HL-60/S4 treated with phorbol 12-myristate 13-acetate at 8.2 ng/mL for 4 days and 3 days (cell line): ENCODE measurements around the gene TACC2.

Source experiments
- in situ Hi-C: fragments of 300-500 bp; cut with MboI; formaldehyde crosslinking; loops from 2 replicates; pipeline ENCODE4 v1.15.0; 2022; ENCODE audit warnings: low sequenced_read_pairs

The TACC2 gene

DNA sequence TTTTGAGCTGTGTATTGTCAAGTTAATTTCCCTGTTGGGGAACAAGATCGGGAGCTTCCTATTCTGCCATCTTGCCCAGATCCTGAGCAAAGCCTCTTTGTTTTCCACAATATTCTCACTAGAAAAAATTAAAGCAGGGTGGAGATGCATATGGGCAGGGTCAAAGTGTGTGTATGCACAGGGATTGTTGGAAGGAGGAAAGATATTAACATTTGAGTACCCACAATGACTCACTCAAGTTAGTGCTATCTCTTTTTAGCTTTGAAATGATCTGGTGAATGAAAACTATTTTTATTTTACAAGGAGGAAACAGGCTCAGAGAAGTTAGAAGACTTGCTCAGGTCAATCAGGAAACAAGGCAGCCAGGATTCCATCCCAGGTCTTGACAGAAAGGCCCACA lies 275.5 kb downstream of the TACC2 start:
- in situ Hi-C loops, result no loop called here

DNA sequence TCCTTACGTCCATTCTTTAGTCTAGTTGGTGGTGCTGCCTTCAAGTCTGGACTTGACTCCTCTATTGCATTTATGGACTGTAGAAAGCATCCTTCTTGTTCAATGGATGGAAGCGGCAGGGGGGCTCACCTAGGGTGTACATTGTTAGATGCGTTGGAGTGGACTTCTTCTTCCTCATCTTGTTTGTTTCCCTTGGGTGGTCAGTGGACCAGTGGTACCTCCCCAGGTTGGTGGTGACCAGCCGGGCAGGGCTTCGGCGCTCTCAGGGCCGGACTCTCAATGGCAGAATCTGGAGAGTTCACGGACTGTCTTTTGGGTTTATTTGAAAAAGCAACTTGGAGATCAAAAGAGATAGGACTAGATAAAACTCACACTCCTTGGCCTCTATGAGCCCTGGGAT lies 276.0 kb downstream of the TACC2 start:
- in situ Hi-C loops, result no loop called here

DNA sequence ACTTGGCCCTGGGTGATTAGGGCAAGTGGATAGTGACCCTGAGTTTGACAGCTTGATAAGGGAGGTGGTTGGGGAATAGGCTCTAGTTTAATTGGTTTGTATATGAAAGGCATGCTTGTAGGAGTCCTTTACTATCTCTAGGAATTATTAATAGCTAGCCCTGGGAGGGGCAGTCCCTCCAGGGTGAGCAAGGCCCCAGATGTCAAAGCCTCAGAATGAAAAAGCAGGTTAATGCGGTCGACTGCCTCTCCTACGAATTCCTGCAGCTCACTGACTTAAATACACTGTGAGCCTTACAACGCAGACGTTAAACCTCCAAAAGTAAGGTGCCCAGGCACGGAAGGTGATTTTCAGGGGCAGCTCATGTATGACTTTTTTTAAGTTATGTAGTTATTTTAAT lies 276.9 kb downstream of the TACC2 start:
- in situ Hi-C loops, result no loop called here

GRCh38 chr10:122267849-122268737 lies 279.1 kb downstream of the TACC2 start:
- in situ Hi-C loops, result no loop called here

DNA sequence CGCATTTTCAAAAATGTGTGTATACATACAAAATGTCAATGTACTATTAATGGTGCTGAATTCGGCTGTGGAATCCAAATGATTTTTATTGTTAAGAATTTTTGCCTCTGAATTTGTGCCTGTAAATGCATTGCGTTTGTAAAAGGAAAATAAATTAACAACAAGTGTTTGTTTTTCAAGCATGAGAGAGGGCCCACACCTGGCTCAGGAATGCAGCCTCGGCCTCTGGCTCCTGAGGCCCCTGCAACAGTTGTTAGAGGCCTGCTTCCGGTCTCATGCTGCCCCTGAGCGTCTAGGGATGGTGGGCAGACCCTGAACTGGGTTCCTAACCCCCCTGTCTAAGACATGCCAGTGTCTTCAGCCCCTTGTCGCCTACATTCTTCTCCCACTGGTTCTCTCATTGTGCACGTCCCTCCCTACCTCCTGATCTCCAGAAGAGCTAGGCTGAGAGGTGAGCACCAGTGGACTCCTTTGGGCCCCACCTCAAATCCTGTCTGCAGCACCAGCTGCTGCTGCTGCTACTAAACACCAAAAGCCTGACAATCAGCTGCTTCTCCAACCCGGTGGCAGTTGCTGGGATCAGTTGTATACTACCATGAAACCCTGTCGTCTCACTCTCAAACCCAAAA lies 280.2 kb downstream of the TACC2 start:
- in situ Hi-C loops, result no loop called here

DNA sequence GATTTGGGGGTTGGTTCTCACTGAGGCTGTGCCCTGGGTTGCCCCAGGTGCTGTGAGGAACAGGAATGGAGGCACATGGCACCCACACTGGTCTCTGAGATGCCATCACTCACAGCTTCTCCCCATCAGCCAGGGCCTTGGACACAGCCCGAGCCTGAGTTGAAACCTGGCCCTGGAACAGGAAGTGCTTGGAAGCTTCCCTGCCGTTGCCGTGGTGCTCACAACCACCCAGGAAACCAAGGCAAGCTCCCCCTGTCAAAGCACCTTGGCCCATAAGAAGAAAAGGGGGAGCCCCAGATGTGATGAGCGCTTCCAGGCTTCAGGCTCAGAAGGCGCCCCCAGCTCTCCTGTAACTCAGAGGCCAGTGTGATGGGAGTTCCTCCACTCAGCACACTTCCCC lies 282.1 kb downstream of the TACC2 start, which contains the start of gene BTBD16:
Gene BTBD16 (plus strand): TSS at position 221 of the 400 bp plus-strand sequence. CDS start 3,786 bp downstream, outside the sequence.
- in situ Hi-C loops, result no loop called here

DNA sequence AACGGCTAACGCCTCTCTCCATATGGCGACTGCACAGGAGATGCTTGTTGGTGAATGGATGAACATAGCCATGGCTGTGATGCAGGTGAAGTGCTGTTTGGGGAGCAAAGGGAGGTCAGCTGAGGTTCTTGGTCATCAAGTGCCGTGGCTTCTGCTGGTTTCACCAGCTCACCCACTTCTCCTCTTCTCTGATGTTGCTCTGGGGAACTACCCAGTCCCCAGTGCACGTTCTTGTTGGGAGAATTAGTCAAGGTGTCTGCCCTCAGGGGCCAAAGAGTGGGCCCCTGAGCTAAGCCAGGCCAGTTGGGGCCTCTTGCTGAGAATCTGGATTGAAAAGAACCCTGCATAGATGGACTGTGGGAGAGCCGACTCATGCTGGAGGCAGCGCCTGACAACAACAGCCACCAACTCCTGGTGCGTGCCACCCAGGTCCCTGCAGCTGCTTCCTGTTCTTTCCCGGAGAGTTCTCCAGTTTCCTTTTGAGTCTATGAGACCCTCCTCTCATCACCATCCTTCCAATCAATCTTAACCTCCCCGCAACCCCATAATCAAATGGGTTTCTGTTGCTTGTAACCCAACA lies 285.1 kb downstream of the TACC2 start:
- in situ Hi-C loops, result no loop called here

GRCh38 chr10:122276611-122277208 lies 287.7 kb downstream of the TACC2 start:
- in situ Hi-C loops, result no loop called here

DNA sequence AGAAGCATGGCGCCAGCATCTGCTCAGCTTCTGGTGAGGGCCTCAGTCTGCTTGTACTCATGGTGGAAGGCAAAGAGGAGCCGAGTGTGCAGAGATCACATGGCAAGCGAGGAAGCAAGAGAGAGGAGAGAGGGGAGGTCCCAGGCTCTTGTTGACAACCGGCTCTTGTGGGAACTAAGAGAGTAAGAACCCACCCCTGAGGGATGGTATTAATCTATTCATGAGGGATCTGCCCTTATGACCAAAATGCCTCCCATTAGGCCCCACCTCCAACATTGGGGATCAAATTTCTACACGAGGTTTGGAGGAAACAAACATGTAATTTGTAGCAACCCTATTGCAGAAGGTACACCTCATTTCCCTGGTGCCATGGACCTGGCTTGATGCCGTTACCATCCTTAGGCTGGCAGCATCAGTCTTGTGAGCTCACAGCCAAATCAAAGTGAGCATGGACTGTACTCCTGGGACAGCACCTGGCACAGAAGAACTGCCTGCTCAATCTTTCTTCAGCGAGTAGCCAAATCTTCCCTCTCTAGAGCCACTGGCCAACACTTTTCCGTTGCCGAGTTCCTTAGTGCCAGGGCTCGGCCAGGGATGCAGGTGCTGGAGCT lies 288.7 kb downstream of the TACC2 start:
- in situ Hi-C loops, result no loop called here

GRCh38 chr10:122279725-122280141 lies 290.8 kb downstream of the TACC2 start:
- in situ Hi-C loops, result no loop called here

GRCh38 chr10:122280156-122280555 lies 291.2 kb downstream of the TACC2 start:
- in situ Hi-C loops, result no loop called here

GRCh38 chr10:122281018-122281626 lies 292.2 kb downstream of the TACC2 start:
- in situ Hi-C loops, result no loop called here

GRCh38 chr10:122281751-122282150 lies 292.8 kb downstream of the TACC2 start:
- in situ Hi-C loops, result no loop called here

GRCh38 chr10:122282253-122282671 lies 293.3 kb downstream of the TACC2 start:
- in situ Hi-C loops, result no loop called here

DNA sequence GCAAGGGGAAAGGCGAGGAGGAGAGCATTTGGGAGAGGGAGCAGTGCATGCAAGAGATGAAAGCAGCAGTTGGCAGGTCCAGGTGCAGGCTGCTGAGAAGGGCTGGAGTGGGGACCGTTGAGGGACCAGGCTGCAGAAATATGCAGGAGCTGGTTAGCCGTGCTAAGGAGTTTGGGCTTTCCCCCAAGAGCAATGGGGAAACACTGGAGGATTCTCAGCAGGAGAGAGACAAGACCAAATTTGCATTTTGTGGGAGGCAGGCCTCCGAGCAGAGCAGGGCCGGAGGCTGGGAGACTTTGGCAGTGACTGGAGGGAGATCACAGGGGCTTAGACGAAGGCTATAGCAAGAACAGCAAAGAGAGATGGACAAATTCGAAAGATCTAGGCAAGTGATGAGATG lies 293.9 kb downstream of the TACC2 start:
- in situ Hi-C loops, result no loop called here

DNA sequence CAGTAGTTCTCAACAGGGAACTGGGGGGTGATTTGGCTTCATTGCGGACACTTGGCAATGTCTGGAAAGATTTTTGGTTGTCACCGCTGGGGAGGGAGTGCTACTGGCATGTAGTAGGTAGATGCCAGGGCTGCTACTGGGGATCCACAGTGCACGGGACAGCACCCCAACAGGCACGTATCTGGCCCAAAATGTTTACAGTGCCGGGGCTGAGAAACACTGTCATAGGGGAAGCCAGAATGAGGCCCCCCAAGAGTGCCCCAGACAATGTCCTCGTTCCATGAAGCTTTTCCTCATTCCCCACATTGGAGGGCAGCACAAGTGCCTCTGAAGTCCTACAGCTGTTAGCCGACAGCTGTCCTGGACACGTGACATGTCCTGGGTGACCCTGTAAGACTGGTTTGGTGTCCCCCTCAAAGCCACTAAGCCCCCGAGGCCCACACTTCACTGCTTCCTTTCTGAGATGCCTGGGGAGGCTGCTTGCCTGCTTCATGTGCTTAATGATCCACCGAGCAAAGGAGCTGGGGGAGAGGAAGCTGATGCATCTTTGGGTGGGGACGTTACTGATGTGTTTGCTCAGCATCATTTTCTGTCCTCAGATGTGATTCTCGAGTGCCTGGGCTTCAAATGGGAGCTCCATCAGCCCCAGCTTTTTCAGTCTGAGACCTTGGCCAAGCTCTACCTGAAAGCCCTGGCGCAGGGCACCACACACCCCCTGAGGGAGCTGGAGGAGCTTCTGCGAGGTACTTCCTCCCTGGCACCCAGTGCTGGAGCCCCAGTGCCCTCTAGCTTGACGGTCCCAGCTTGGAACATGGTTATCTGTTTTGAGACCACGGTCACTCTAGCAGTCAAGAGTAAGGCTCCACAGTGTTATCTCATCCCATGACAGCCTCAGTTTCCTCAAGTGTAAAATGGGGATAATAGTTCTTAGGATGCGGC lies 296.8 kb downstream of the TACC2 start:
- in situ Hi-C loops, result no loop called here

GRCh38 chr10:122286867-122287266 lies 297.9 kb downstream of the TACC2 start:
- in situ Hi-C loops, result no loop called here

DNA sequence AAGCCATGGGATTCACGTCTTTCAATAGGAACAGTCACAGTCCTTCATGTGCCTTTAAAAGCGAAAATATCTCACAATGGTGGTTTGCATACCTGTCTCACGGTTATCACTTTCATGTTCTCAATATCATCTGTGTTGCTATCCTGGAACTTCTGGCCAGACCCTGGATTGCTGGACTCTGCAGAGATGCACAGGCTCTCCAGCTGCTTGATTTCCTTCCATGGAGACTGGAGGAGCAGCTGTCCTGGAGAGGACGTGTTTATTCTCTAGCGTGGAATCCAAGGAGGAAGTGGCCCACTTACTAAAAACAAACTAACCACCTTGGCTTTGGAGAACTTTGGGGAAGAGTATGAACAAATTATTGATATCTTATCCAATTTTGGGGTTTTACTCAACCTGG lies 298.6 kb downstream of the TACC2 start:
- in situ Hi-C loops, result no loop called here

DNA sequence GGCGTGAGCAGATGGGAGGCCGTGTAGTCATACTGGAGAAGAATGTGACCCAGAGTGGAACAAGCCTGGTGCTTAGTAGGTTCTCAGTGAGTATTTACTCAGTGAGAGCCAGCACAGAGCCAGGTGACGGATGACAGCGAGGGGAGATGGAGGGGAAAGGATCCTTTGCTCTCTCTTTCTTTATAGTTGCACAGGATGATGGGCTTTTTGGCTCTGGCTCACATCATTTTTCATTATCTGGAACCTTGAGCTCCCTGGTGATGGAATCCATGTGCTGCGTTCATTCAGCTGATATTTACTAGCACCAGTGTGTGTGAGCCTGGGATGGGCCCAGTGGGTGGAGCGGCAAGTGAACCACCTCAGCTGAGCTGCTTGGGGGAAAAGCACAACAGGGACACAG lies 299.3 kb downstream of the TACC2 start:
- in situ Hi-C loops, result no loop called here
